A172 (cell line): Measurements from ENCODE around the gene C1GALT1C1L. TPM values are rescaled to one million over a fixed set of nuclear protein-coding genes. Genes with fewer than 3 reads are reported as not detected.
"Not testable (repeated sequence)": the region's sequence is repeated elsewhere in the genome, so short reads cannot be mapped to it uniquely, and the experiment has no call there.

Experiments
- DNase-seq: peaks from one replicate; pipeline ENCODE4 v3.0.0-alpha.2; 2015; ENCODE audit warnings: low spot score
- total RNA-seq: library from RNA; depleted of rRNA; stranded (reverse); fragments of >200 nt; shearing (Covaris generic); gene quantifications from 2 replicates; pipeline ENCODE4 v1.2.3, GENCODE V29; 2014; rRNA removed

Gene C1GALT1C1L
- 1.7 and 2.1 TPM in 2 replicates for total RNA-seq

DNA sequence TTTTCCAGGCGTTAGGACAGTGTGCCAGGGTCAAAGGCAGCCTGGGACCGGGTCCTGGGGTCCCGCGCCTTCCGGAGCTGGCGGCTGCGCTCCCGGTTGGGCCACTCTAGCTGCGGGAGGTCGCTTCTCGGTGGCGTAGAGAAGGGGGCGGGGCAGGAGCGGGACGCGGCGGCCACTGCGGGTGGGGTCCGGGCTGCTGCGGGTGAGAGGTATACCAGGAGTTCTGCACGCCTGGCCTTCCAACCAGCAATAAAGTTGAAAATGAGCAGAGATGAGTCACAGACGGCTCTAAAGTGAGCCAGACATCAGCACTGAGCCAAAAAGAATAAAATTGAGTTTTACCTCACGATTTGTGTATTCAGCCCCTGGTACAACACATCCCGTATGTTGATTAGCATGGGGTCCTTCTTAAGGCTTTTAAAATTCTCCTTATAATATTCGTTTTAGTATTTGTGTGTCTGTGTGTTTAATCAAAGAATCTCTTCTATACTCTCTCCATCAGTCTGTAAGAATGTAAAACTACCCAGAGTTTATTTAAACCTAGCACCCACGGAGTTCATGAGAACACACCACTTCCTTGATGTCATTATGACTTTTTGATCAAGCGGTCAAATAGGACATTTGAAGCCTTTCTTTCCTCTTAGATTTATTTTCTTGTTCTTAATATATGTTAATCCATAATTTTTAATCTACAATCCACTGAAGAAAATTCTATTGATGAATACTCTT, at the start of gene C1GALT1C1L:
TSS of gene C1GALT1C1L (minus strand) at position 108 of the 729 bp plus-strand sequence. CDS start at position 1, 107 bp downstream.
- DNase-seq: peak; percentile 44

DNA sequence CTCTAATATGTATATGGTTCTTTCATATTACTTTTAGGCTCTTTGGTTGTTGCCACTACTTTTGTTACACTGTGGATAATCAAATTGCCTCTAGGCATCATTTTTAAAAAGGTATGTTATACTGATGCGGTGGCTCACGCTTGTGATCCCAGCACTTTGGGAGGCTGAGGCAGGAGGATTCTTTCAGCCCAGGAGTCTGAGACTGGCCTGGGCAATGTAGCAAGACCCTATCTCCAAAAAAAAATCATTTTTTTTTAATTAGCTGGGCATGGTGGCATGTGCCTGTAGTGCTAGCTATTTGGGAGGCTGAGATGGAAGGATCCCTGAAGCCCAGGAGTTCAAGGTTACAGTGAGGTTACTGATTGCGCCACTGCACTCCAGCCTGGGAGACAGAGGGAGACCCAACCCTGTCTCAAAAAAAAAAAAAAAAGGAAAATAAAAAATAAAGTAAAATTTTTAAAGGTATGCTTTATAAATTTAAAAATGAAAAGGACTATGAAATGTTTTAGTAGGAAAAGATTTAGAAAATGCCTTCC, 49.5 kb upstream of the C1GALT1C1L start:
- DNase-seq: no peak

DNA sequence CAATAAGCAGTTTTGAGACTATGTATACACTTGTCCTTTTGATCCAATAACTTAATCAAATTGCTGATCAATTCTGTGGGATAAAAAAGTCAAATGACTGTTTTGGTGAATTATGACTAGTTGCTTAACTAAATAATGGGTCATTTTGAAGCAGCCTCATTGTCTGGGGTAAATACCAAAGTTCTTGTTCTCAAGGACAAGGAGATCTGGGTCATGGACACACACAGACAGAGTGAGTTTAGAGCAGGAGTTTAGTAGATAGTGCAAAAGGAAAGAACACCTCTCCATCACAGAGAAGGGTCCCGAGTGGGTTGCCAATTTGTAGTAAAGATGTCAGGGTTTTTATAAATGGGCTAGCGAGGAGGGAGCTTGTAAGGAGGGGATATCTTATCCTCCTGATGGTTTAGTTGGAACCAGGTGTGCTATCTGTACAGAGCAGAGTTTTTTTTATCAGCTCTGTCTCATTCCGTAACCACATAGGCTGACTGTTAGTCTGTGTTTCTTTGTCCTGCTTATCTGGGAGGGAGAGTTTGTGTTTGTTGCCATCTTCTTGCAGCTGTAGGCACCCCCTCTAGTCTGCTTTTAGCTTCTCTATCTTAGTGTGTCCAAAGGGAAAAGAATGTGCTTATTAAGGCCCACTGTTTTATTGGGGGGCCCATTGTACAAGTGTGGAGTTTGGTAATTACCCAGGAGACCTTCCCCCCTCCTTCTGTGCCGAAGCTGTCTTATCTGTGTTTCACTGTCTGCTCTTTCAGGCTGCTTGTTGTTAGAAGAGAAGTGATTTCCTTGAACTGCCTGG, 48.7 kb upstream of the C1GALT1C1L start:
- peak; percentile 16 for DNase-seq

DNA sequence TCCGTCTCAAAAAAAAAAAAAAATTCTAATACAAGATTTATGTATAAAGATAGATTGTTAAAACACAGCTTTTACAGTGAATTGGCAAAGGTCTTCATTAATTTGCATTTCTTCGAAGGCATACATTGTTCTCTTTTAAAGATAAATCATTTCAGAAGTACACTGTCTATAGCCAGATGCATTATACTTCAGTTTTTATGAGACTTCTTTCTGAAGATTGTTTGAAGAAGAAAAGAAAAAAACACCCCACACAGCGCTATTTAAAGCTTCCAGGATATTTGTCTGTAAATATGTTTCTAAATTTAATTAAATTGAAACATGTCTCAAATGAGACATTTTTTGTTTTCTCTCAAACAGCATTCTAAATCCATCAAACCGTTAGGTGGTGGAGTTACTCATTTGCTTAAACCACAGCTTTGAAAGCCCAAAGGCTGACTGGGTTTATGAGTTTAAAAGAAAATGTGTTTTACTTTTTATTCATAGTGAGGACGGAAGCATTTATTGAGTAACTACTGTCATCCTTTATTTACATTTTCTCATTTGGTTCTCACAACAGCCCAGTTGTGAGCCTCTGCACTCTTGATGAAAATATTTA, 42.4 kb upstream of the C1GALT1C1L start:
- DNase-seq: no peak

DNA sequence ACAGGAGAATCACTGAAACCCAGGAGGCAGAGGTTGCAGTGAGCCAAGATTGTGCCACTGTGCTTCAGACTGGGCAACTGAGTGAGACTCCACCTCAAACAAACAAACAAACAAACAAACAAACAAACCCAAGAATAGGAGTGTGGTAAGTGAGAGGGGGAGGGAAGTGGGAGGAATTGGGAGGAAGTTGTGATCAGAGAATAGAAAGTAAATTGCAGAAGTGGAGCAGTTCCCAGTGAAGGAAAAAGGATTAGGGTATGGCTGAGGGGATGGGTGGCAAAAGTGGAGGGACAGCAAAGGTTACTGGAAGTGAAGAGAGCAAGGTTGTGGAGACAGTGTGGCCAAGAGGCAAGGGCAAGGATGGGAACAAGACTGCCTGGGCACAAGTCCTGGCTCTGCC, 41.1 kb upstream of the C1GALT1C1L start:
- no peak for DNase-seq

DNA sequence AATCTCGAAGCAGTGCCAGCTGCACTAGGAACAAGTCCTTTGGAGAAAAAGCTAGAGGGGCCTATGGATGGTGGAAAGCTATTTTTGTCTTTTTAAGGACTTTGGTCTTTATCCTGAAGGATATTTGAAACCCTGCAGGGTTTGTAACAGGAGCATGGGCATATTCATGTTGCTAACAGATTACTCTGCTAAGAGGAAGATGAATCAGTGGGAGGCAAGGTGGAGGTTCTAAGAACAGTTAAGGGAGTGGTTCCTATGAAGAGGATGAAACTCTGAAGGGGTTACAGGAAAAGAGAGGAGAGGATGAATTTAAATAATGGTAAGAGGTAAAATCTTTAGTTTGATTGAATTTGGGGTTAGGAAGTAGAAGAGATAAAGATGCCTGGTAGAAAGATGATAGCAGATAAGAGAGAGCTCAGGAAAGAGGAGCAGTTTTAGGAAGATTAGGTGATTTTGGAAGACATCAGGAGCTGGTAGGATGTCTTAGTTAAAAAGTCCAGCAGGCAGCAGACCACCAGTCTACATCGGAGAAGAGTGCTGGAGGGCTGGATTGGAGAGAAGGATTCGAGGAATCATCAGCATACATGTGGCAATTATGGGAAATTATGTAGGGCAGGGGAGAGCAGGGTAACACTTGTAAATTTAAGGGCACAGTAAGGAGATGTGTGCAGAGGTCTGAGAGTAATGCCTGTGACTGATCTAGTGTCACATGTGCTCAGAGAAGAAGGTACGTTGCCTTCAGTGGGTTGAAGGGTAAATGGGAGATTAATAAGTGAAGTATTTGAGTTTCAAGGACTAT, 39.3 kb upstream of the C1GALT1C1L start:
- DNase-seq: no peak

DNA sequence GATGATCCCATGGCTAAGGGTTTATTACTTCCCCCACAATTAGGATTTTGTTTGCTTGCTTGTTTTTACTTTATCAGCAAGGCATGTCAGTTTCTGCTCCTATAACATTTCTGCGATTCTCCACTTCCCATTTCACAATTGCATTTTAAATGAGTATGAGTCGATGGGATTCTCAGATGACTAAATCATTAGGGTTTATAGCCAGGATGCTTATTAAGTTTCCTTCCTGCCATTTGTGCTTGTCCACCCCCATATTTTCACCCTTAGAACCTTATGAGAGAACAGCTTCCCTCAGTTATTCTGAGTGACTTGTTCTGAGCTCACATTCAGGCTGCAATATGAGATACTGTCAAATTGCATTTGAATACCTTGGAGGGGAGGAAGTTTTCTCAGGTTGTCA, 37.9 kb upstream of the C1GALT1C1L start:
- no peak for DNase-seq

DNA sequence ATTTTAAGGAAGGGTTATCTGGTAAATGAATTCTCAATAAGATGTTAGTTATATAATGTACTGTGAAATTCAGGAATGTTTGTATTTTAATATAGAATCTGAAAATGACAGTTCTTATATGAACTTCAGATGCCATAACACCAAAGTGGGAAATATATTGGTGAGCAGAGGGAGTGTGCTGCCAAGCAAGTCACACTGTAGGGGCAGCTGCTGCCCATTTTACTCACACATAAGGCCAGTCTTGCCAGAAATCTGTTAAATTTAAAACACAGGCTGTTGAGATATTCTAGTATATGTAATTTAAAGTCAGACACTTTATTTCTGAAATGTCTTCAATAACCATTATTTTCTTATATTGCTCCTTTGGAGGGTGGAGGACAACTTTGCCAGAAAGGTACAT, 34.6 kb upstream of the C1GALT1C1L start:
- no peak for DNase-seq

DNA sequence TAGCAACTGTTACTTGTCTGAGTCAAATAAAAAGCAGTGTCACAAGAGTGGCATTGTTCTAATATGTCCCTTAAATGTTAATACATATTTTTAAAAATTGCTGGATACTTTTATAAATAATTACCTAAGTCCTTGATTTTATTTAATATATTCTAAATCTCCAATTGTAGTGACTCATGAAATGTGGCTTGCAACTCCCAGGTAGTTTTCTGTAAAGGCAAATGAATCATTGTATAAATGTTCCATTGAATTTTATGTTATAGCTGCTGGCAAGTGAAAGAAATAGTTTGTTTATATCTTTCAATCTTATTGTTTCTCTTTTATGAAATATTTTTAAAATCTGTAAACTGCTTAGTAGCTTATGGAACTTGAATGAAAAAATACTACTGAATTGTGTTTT, 32.7 kb upstream of the C1GALT1C1L start:
- DNase-seq: no peak

DNA sequence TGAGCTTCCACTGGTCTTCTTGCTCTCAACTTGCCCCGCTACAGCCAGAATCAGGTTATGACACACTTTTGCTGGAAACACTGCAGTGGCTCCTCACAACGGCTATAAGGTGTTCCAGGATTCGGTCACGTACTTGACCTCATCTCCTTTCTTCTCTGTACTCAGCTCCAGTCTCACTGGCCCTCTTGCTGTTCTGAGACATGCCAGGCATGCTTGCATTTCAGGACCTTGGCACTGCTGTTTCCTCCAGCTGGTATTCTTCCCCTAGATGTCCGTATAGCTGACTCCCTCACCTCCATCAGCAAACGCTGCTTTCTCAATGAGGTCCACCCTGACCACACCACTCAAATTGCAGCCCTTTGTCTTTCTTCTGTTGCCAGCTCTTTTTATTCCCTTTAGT, 31.9 kb upstream of the C1GALT1C1L start:
- no peak for DNase-seq

DNA sequence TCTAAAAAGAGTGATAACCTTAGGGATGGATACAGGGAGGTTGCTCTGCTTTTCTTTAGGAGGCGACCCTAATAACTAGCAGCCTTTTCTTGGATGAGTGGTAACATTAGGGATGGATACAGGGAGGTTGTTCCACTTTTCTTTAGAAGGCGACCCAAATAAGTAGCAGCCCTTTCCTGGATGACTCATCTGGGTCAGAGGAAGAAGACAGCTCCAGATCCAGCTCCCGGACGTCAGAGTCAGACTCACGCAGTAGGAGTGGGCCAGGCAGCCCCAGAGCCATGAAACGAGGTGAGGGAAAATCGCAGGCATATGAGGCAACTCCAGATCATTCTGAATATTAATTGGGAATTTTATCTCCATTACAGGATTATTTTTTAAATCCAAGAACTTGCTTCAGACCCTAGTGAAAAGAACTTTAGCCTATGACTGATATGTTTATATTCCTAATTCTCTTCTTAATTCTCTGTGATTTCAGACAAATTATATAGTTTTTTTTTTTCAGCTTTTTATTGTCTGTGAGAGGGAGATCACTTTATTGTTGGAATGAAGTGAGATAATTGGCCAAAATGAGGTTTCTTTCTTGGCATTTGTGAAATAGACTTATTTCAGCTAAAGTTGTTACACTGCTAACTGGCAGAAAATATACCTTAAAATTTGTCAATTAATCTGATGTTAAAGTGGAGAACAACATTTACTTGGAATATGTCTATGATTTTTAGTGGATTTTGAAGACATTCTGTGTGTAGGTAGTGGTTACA, 31.2 kb upstream of the C1GALT1C1L start:
- DNase-seq: peak; percentile 69

DNA sequence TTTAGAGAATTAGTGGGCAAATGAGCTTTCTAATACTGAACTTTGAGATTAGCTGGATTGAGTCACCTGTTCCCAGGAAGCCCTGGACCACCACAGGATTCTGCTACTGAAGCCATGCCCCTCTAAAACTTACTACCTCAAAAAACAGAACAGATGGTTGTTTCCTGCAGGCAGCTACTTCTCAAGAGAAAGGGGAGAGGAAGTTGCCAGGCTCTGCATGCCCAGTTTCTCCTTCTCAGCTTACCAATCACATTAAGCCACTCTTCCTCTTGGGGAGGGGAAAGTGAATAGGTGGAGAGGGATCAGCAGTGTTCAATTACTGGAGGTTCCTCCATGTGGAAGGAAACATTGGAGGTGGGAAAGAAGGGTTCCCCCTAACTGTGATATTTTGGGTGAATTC, 24.9 kb upstream of the C1GALT1C1L start:
- DNase-seq: no peak

DNA sequence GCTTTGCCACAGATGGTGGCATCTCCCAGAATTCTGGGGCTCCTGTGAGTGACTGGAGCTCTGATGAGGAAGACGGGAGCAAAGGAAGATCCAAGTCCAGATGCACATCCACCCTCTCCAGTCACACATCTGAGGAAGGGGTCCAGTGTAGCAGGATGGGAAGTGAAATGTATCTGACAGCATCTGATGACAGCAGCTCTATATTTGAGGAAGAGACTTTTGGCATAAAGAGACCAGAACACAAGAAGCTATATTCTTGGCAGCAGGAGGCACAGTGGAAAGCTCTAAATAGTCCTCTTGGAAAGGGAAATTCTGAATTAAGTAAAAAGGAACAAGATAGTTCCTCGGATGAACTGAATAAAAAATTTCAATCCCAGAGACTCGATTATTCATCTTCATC, 23.5 kb upstream of the C1GALT1C1L start:
- DNase-seq: no peak

DNA sequence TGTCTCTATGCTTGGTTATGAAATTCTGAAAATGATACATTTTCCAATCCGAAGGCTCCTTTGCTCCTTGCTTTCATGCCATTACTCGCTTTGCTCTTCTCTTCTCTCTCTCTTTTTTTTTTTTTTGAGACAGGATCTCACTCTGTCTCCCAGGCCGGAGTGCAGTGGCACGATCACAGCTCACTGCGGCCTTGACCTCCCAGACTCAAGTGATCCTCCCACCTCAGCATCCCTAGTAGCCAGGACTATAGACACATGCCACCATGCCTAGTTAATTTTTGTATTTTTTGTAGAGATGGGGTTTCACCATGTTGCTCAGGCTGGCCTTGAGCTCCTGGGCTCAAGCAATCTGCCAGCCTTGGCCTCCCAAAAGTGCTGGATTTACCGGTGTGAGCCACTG, 21.9 kb upstream of the C1GALT1C1L start:
- DNase-seq: not testable (repeated sequence)

DNA sequence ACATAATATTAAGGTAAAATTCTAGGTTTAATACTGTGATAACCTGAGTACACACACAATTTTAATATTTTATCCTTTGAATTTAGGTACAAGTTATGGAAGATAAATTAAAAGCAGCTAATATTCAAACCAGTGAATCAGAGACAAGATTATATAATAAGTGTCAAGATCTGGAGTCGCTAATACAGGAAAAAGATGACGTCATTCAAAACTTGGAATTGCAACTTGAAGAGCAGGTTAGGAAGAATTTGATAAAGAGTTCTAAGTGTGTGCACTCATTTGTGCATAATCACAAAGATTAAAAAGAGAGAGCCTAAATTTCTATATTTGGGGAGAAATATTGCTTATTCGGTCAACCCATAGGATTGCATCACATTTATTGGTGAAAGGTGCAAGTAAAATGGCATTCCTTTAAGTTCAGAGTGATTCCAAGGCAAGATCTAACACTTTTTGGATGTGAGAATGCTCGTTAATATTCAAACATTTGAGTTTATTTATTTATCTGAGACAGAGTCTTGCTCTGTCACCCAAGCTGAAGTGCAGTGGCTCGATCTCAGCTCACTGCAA, 16.3 kb upstream of the C1GALT1C1L start:
- DNase-seq: no peak

DNA sequence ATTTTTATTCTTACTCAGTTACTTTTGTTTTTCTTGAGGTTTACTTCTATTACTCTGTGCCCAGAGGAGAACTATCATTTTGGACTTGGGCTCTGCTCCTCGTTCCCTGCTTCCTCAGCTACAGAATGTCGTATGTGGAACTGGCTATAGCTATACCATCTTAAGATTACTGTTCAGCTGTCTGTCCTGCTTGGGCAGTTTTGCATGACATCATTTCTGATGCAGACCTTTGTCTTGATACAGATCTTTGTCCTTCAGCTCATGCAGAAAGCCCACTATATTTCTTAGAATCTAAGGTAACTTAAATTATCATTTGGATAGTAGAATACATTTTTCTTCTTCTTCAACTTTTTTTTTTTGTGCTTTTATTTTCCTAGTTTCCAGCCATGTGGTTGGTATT, 13.8 kb upstream of the C1GALT1C1L start:
- DNase-seq: no peak

DNA sequence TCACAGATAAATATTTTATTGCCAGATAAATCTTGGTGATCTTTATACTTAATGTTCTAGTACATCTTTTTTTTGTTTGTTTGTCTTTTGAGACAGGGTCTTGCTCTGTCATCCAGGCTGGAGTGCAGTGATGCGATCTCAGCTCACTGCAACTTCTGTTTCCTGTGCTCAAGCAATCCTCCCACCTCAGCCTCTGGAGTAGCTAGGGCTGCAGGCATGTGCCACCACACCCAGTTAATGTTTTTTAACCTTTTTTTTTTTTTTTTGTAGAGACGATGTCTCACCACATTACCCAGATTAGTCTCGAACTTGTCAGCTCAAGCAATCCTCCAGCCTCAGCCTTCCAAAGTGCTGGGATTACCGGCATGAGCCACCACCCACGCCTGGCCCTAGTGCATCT, 9.1 kb upstream of the C1GALT1C1L start:
- no peak for DNase-seq

DNA sequence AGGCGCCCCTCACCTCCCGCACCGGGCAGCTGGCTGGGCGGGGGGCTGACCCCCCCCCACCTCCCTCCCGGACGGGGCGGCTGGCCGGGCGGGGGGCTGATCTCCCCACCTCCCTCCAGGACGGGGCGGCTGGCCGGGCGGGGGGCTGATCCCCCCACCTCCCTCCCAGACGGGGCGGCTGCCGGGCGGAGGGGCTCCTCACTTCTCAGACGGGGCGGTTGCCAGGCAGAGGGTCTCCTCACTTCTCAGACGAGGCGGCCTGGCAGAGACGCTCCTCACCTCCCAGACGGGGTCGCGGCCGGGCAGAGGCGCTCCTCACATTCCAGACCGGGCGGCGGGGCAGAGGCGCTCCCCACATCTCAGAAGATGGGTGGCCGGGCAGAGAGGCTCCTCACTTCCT, 1.6 kb upstream of the C1GALT1C1L start:
- not testable (repeated sequence) for DNase-seq

DNA sequence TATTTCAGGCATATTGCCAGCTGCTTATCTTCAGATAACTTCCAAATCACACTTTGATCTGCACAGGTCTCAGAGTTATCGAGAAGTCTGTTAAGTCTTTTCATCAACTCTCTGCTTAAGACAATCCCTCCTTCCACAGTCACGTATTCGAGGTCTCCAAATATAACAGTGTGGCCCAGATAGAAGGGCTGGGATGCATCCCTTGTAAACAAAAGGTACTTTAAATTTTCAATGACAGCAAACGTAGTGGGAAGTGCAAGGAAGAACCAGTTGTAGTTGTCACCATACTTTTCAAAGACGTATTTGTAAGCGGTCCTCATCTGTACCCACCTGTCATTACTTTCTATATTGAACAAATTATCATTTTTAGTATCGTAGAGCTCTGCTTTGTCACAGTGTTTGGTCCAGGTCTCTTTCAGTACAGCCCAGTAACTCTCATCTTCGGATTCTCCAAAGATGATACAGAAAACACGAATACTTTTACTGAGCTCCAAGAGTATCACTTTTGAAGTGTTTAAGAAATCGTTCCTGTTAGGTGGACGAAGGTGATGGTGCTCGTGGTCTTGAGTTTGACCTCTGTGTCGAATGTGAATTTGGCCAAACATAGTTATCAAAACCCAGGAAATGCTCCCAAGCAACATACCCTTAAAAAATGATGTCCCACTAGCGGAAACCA, 445 bp downstream of the C1GALT1C1L start:
- no peak for DNase-seq

DNA sequence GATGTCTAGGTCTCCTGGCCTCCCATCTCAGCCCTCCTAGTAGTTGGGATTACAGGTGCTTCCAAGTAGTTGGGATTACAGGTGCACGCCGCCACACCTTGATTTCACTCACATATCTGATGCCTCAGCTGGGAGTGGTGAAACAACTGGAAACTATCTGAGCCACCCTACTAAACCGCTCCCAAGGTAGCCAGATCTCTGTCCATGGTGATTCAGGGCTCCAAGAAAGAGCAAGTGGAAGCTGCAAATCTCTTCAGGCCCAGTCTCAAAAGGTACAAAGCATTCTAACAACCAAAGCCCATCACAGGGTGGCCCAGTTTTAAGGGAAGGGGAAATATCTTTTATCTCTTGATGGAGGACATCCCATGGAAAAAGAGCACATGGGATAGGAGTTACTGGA, 19.0 kb downstream of the C1GALT1C1L start:
- DNase-seq: no peak
